ENCODE data around the gene HSP90AB1.

- TF ChIP-seq CTCF (conservative IDR thresholded peaks at IDR 0.05) (no peak), ZFX (IDR thresholded peaks at IDR 0.05) (no peak)
Measured at GRCh38 chr6:44216677-44217331, 30.1 kb upstream of the HSP90AB1 start, which contains the start of gene MYMX.
